Thymus (tissue), 11 donors: ENCODE measurements around the gene TDRD12. TPM values are rescaled to one million over a fixed set of nuclear protein-coding genes. Genes with fewer than 3 reads are reported as not detected.
"Not testable (repeated sequence)": the region's sequence is repeated elsewhere in the genome, so short reads cannot be mapped to it uniquely, and the experiment has no call there.

Source experiments
- DNase-seq, 9 donors: peaks; one replicate each; pipeline ENCODE4 v3.0.0-alpha.2; 2013; ENCODE audit warnings: low spot score in 9 of 9, low read depth in 6 of 9, missing footprints in 1 of 9
- H3K27ac ChIP-seq, 2 donors: one replicate each; pipeline ENCODE4 v1.5.1; 2013; ENCODE audit warnings: control low read depth in 1 of 2, low read depth in 1 of 2, low read length in 1 of 2, mild to moderate bottlenecking in 1 of 2, moderate library complexity in 1 of 2
- H3K27me3 ChIP-seq, 2 donors: one replicate each; pipeline ENCODE4 v1.5.1; 2013; ENCODE audit warnings: low read length in 1 of 2; ENCODE audit not compliant: control insufficient read depth in 2 of 2, insufficient read depth in 1 of 2
- H3K36me3 ChIP-seq, 2 donors: one replicate each; pipeline ENCODE4 v1.5.1; 2013; ENCODE audit warnings: low read length in 1 of 2, mild to moderate bottlenecking in 1 of 2, moderate library complexity in 1 of 2; ENCODE audit not compliant: control insufficient read depth in 2 of 2, insufficient read depth in 2 of 2
- H3K4me1 ChIP-seq, 2 donors: one replicate each; pipeline ENCODE4 v1.5.1; 2013; ENCODE audit warnings: low read length in 2 of 2; ENCODE audit not compliant: control insufficient read depth in 2 of 2, insufficient read depth in 2 of 2
- H3K4me3 ChIP-seq, 2 donors: one replicate each; pipeline ENCODE4 v1.5.1; 2013; ENCODE audit warnings: low read length in 2 of 2, control low read depth in 1 of 2, mild to moderate bottlenecking in 1 of 2
- H3K9me3 ChIP-seq, 2 donors: one replicate each; pipeline ENCODE4 v1.5.1; 2013; ENCODE audit warnings: low read length in 1 of 2, mild to moderate bottlenecking in 1 of 2; ENCODE audit not compliant: control insufficient read depth in 2 of 2, insufficient read depth in 1 of 2
- WGBS: extraction: QIAGEN DNeasy Blood & Tissue Kit; methylation state at CpG from one replicate; pipeline ENCODE4 v1.1.7; 2013; 5-methylcytosine and 5-hydroxymethylcytosine counted together
- polyA plus RNA-seq: library from polyadenylated mRNA; stranded (reverse); fragments of 200-250 nt; gene quantifications from one replicate; pipeline ENCODE4 v1.2.3, GENCODE V29; 2013
- total RNA-seq: library from RNA; stranded (reverse); fragments of 120-200 nt; gene quantifications from one replicate; pipeline ENCODE4 v1.2.4, GENCODE V29; 2013
- donor health status: healthy.

Gene TDRD12
- total and polyA plus RNA-seq, 2 donors: 0.48 to 2.6 TPM

DNA sequence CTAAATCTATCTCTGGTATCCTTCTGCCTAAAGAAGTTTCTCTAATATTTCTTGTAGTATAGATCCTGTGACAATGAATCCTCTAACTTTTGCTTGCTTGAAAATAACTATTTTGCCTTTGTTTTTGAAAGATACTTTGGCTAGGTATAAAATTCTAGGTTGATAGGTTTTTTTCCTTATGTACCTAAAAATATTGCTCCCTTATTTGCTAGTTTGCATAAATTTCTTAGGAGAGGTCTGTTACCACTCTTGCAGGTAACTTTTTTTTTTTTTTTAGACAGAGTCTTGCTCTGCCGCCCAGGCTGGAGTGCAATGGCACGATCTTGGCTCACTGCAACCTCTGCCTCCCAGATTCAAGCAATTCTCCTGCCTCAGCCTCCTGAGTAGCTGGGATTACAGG is 15.6 kb upstream of the TDRD12 start:
- Histone ChIP-seq H3K9me3 (peaks cover 0 to 23% of the 10 kb centered on the region in 2 donors), H3K36me3 (peaks cover 4 to 11% of the 10 kb centered on the region in 2 donors)
- 95% methylated on average over 2 of the region's 2 CpGs for WGBS
- H3K4me1 ChIP-seq, H3K4me3 ChIP-seq, H3K27me3 ChIP-seq, H3K27ac ChIP-seq, DNase-seq: not testable (repeated sequence)

DNA sequence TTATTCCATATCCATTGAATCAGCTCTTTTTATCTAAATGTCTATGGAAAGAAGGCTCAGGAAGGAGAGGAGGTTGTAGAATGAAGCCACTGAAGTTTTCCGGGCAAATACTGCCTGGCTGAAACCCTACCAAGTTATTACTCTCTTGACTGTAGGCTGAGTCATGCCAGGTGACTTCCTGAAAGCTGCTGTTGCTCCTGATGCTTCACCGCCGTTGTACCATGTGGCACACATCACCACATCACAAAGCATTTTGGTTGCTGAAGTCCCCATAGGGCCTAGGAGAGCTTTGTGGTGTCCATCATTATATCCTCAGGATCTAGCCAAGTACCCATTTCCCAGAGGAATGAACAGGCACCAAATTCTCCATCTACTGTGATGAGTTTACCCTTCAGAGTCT is 11.1 kb upstream of the TDRD12 start:
- Histone ChIP-seq H3K27me3 (no peaks in the 10 kb centered on the region), H3K36me3 (peaks cover 2 to 3% of the 10 kb centered on the region in 2 donors), H3K27ac (no peak overlapping the region), H3K4me3 (no peak overlapping the region), H3K4me1 (peaks cover 5% of the 10 kb centered on the region in 2 donors), H3K9me3 (peaks cover 0 to 16% of the 10 kb centered on the region in 2 donors)
- 9% methylated on average over 3 of the region's 3 CpGs for WGBS
- peak in 5 of 9 donors; percentile 7 to 70 (median 33) for DNase-seq

DNA sequence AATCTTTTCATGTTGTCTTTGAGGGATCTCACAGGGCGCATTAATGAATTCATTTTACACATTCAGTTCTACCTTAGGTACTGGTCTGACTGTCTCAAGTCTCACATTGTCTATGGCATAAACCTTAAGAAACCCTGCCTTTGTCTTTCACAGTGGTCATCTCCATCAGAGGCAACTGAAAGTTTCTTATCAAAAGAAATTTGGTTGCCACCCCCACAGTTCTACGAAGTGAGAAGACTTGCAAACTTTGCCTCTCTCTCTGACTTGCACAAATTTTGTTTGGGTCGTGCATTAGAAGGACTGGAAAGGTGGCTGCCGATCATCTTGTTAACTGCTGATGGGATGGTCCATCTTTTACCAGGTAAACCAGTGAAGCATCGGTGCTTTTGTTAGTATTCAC is 10.5 kb upstream of the TDRD12 start:
- no peak for DNase-seq
- Histone ChIP-seq H3K27ac (no peak overlapping the region), H3K36me3 (peaks cover 2 to 3% of the 10 kb centered on the region in 2 donors), H3K4me3 (no peak overlapping the region), H3K4me1 (peaks cover 5% of the 10 kb centered on the region in 2 donors), H3K9me3 (peaks cover 0 to 12% of the 10 kb centered on the region in 2 donors), H3K27me3 (no peaks in the 10 kb centered on the region)
- WGBS: 95% methylated on average over 5 of the region's 5 CpGs

DNA sequence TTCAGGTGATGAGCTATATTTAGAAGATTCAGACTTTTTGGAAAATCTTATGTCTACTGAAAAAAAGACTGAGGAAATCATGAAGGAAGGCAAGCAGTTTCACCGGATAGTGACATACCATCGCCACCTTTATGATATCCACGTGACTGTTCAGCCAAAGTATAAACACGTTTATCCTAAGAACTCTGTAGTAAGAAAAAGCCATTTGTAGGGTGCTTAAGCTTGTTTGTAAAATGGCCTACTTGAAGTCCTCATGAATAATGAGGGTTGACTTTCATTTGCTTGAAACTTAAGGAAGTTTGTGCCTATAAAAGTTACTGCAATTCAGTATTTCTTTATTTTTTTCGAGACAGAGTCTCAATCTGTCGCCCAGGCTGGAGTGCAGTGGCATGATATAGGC is 7.8 kb upstream of the TDRD12 start:
- H3K27ac ChIP-seq: no peak overlapping the region
- peaks cover under 1 to 4% of the 10 kb centered on the region in 2 donors for H3K36me3 ChIP-seq
- no peak overlapping the region for H3K4me3 ChIP-seq
- no peaks in the 10 kb centered on the region for H3K27me3 ChIP-seq
- H3K9me3 ChIP-seq: no peaks in the 10 kb centered on the region
- WGBS: 97% methylated on average over 6 of the region's 6 CpGs
- no peak for DNase-seq
- H3K4me1 ChIP-seq: peaks cover 5% of the 10 kb centered on the region in 2 donors

DNA sequence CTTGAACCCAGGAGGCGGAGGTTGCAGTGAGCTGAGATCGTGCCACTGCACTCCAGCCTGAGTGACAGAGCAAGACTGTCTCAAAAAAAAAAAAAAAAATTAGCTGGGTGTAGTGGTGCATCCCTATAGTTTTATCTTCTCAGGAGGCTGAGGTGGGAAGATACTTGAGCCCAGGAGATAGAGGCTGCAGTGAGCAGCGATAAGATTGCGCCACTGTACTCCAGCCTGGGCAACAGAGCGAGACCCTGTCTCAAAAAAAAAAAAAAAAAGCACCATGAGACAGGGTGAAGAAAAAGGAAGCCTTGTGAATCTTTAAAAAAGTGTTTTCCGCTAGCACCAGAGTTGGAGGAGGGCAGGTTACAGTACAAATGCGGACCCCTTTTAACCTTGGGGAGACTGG is 3.4 kb upstream of the TDRD12 start:
- not testable (repeated sequence) for H3K4me1 ChIP-seq, H3K36me3 ChIP-seq, H3K9me3 ChIP-seq, H3K27me3 ChIP-seq, H3K27ac ChIP-seq, H3K4me3 ChIP-seq, DNase-seq
- 99% methylated on average over 7 of the region's 7 CpGs for WGBS

DNA sequence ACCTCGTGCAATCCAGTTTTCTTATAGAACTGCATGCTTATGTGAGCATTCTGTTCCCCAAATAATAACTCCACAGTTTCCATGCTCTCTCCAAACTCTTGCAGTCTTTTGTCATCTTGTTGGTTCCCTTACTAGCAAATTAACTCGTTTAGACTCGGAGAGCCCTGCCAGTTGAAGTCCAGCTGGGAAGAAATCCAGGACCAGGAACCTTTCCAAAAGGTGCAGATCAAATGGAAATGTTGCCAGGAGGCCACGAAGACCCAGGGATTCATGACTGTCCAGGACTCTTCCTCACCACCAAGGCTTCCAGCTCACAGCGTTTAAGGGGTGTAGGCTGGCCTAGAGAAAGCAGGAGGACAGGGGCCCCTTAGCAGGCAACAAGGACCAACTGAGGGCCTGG is 2.1 kb upstream of the TDRD12 start:
- H3K36me3 ChIP-seq: peaks cover 0 to 4% of the 10 kb centered on the region in 2 donors
- 94% methylated on average over 5 of the region's 5 CpGs for WGBS
- no peaks in the 10 kb centered on the region for H3K4me1 ChIP-seq
- no peak overlapping the region for H3K27ac ChIP-seq
- H3K9me3 ChIP-seq: peaks cover 0 to 6% of the 10 kb centered on the region in 2 donors
- H3K27me3 ChIP-seq: no peaks in the 10 kb centered on the region
- H3K4me3 ChIP-seq: no peak overlapping the region
- DNase-seq: no peak

DNA sequence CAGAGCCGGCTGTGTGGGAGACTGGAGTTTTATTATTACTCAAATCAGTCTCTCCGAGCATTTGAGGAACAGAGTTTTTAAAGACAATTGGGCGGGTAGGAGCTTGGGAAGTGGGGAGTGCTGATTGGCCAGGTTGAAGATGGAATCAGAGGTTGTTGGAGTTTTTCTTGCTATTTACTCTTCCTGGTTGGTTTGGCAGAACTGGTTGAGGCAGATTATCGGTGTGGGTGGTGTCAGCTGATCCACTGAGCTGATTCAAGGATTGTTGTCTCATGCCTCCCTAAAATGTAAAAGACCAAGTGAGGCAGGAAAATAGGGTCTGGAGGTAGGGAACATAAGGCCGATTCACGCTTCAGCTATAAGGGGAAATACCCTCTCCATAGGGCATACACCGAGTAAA is 1.3 kb upstream of the TDRD12 start:
- WGBS: 96% methylated on average over 7 of the region's 7 CpGs
- no peaks in the 10 kb centered on the region for H3K27me3 ChIP-seq
- no peak overlapping the region for H3K27ac ChIP-seq
- no peak for DNase-seq
- H3K9me3 ChIP-seq: peaks cover 0 to 6% of the 10 kb centered on the region in 2 donors
- peaks cover 0 to 4% of the 10 kb centered on the region in 2 donors for H3K36me3 ChIP-seq
- H3K4me1 ChIP-seq: no peaks in the 10 kb centered on the region
- H3K4me3 ChIP-seq: no peak overlapping the region

DNA sequence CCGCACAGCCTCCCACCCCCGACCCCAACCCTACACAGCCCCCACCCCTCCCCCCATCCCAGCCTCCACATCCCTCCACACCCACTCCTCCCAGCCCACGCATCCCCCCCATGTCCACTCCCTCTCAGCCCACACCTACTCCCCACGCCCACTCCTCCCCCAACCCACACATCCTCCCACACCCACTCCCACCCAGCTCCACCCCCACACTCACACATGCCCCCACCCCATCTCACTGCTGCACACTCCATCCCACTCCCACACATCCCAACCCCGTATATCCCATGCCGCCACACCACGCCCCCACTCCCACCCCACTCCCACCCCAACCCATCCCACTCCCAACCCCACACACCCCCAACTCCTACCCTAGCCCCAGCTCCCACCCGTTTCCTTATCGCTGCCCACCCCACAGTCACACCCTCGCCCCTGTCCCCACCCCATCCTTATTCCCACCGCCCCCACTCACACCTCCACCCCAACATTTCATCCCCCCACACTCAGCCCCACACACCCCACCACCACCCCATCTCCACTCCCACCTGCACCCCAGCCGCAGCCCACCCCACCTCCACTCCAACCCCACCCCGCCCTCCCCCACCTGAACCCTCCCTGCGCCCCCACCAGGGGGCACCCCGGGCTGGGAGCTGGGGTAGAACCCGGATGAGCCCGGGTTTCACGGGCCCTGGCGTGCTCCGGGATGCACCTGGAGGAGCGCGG is 809 bp downstream of the TDRD12 start:
- H3K36me3 ChIP-seq: no peaks in the 10 kb centered on the region
- peaks cover 0 to 6% of the 10 kb centered on the region in 2 donors for H3K9me3 ChIP-seq
- 97% methylated on average over 22 of the region's 22 CpGs for WGBS
- no peak overlapping the region for H3K27ac ChIP-seq
- H3K27me3 ChIP-seq: no peaks in the 10 kb centered on the region
- H3K4me1 ChIP-seq: no peaks in the 10 kb centered on the region
- H3K4me3 ChIP-seq: no peak overlapping the region
- no peak for DNase-seq

DNA sequence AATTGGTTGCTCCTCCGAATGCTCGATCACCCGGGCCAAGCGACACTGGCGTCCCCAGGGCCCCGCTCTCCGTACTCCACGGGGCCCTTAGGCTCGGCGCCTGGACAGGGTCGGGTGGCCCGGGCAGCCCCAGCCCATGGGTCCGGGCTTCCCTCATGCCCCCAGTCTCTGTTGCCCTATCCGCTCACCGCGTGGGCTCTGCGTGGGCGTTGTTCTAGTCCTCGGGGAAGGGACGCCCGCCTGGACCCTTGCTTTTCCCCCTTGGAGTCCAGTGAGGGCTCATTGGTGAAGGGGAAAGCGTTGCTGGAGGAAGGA is 1.3 kb downstream of the TDRD12 start:
- peaks cover 0 to 6% of the 10 kb centered on the region in 2 donors for H3K9me3 ChIP-seq
- 98% methylated on average over 22 of the region's 22 CpGs for WGBS
- no peaks in the 10 kb centered on the region for H3K4me1 ChIP-seq
- no peak for DNase-seq
- H3K36me3 ChIP-seq: no peaks in the 10 kb centered on the region
- H3K4me3 ChIP-seq: no peak overlapping the region
- no peak overlapping the region for H3K27ac ChIP-seq
- H3K27me3 ChIP-seq: no peaks in the 10 kb centered on the region
